ENCODE data around the gene VSIG10. TPM values are rescaled to one million over a fixed set of nuclear protein-coding genes. Genes with fewer than 3 reads are reported as not detected.
"Not testable (repeated sequence)": the region's sequence is repeated elsewhere in the genome, so short reads cannot be mapped to it uniquely, and the experiment has no call there.

Gene VSIG10
- total RNA-seq, 1 donor from 2014 or later, result 38.3 TPM

DNA sequence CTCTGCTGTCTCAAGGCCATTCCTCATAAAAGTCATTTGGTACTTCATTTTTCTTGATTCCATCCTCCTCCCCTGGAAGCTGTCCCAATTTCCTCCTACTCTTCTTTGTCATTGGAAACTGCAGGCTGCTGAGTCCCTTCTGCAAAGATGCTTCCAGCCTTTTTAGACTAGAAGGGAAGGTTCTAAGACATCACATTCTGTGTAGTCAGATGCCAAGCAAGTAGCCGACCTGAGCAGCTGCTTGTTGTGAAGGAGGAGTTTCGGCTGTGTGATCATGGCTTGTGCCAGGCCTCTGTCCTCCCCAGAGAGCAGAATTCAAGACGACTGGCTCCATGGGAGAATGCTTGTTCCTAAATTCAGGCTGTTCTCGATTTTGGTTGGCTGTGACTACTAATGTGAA, 78.6 kb downstream of the VSIG10 start:
- no peaks in the 10 kb centered on the region for H3K27me3 ChIP-seq
- peaks cover 25 to 51% of the 10 kb centered on the region in 2 donors for H3K36me3 ChIP-seq
- DNase-seq (ENCODE audit: low spot score in 2 of 2), result no peak
- H3K4me1 ChIP-seq, result no peaks in the 10 kb centered on the region
- no peak overlapping the region for H3K4me3 ChIP-seq
- H3K9me3 ChIP-seq, result no peaks in the 10 kb centered on the region
- intact Hi-C loops (cut with DNase I), result no loop called here
- TF ChIP-seq, protein P1, sequence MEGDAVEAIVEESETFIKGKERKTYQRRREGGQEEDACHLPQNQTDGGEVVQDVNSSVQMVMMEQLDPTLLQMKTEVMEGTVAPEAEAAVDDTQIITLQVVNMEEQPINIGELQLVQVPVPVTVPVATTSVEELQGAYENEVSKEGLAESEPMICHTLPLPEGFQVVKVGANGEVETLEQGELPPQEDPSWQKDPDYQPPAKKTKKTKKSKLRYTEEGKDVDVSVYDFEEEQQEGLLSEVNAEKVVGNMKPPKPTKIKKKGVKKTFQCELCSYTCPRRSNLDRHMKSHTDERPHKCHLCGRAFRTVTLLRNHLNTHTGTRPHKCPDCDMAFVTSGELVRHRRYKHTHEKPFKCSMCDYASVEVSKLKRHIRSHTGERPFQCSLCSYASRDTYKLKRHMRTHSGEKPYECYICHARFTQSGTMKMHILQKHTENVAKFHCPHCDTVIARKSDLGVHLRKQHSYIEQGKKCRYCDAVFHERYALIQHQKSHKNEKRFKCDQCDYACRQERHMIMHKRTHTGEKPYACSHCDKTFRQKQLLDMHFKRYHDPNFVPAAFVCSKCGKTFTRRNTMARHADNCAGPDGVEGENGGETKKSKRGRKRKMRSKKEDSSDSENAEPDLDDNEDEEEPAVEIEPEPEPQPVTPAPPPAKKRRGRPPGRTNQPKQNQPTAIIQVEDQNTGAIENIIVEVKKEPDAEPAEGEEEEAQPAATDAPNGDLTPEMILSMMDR (IDR thresholded peaks at IDR 0.05), result no peak
- H3K27ac ChIP-seq, result no peak overlapping the region

DNA sequence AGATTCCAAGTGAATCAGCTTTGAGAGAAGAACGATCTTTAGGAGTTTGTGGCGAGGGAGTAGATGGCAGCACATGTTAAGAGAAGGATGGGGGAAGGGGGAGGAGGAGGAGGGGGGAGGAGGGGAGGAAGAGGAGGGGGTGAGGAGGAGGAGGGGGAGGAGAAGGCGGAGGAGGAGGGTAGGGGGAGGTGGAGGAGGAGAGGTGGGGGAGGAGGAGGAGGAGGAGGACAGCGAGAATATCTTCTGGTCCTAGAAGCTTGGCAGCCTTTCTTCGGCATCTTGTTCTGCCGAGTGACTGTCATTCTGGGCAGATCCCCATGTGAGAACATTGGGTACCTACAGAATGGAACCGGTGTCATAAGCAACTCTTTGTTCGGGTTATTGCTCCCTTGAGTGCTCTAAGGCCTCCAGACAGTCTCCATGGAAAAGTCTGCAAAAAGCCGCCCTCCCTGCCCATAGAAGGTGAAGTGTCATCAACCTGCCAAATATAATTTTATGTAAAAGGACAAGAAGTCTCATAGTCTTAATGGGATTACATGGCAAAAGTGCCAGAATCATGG, 80.4 kb downstream of the VSIG10 start:
- peaks cover 25 to 37% of the 10 kb centered on the region in 2 donors for H3K36me3 ChIP-seq
- no peaks in the 10 kb centered on the region for H3K4me1 ChIP-seq
- TF ChIP-seq, protein P1 (IDR thresholded peaks at IDR 0.05), result no peak
- H3K9me3 ChIP-seq, result no peaks in the 10 kb centered on the region
- H3K27me3 ChIP-seq, result no peaks in the 10 kb centered on the region
- no peak for DNase-seq (ENCODE audit: low spot score in 2 of 2)
- no peak overlapping the region for H3K4me3 ChIP-seq
- intact Hi-C loops (cut with DNase I), result no loop called here
- no peak overlapping the region for H3K27ac ChIP-seq

DNA sequence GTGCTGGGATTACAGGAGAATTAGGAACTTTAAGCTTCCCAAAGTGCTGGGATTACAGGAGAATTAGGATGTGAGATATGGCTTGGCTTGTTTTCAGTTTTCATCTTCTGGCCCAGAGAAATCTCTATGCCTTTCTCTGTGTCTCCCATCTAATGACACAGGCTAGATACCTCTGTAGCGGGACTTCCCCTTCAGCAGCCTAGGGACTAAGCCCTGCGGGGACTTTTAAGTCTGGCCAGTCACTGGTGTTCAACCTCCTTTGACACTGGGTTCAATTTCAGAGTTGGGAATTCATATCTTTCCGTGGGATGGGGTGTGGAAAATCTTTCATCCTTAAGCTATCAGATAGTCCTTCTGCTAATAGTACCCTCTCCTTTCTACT, 81.1 kb downstream of the VSIG10 start:
- no peaks in the 10 kb centered on the region for H3K4me1 ChIP-seq
- no peaks in the 10 kb centered on the region for H3K9me3 ChIP-seq
- peaks cover 25 to 35% of the 10 kb centered on the region in 2 donors for H3K36me3 ChIP-seq
- intact Hi-C loops (cut with DNase I), result no loop called here
- TF ChIP-seq, protein P1 (IDR thresholded peaks at IDR 0.05), result no peak
- H3K27ac ChIP-seq, result no peak overlapping the region
- DNase-seq (ENCODE audit: low spot score in 2 of 2), result no peak
- H3K4me3 ChIP-seq, result no peak overlapping the region
- H3K27me3 ChIP-seq, result no peaks in the 10 kb centered on the region

DNA sequence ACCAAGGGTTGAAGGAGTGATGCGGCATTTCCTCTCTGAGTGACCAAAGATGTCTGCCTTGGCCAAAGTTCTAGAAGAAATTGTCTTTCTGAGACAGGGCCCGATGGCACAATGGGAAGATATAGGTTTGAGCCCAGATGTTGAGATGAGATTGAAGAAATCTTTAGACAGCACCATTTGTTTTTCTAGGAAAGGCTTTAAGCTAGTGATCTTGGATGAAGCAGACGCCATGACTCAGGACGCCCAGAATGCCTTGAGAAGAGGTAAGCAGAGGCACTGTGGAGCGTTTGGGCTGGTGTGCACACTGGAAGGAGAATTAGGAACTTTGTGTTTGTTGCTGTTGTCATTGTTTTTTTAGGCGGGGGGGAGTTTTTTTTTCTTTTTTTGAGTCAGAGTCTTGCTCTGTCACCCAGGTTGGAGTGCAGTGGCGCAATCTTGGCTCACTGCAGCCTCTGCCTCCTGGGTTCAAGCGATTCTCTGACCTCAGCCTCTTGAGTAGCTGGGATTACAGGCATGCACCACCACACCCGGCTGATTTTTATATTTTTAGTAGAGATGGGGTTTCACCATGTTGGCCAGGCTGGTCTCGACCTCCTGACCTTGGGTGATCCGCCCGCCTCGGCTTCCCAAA, 81.6 kb downstream of the VSIG10 start:
- H3K9me3 ChIP-seq; H3K4me3 ChIP-seq; H3K27ac ChIP-seq; intact Hi-C loops (cut with DNase I); H3K27me3 ChIP-seq; H3K4me1 ChIP-seq; DNase-seq (ENCODE audit: low spot score in 2 of 2): not testable (repeated sequence)
- peaks cover 24 to 32% of the 10 kb centered on the region in 2 donors for H3K36me3 ChIP-seq

DNA sequence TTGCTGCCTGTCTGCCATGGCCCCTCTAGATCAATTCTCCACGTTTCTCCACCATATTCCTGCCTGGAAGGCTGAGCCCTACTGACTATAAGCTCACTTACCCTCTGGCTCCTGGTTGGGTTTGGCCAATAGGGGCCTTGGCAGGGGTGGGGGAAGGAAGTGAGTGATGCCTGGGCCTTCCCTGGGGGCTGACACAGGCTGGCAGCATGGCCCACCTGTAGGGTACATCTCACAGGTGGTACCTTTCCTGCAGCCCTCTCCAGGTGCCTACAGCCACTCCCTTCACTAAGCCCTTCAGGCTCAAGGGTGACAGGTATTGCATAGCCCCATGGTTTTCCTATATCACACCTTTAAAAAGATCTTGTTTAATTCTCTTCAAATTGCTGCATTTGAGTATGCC, 83.8 kb downstream of the VSIG10 start:
- DNase-seq (ENCODE audit: low spot score in 2 of 2), result no peak
- Histone ChIP-seq H3K27me3 (no peaks in the 10 kb centered on the region), H3K27ac (no peak overlapping the region), H3K9me3 (no peaks in the 10 kb centered on the region), H3K36me3 (peaks cover 10 to 12% of the 10 kb centered on the region in 2 donors), H3K4me1 (peaks cover 0 to 4% of the 10 kb centered on the region in 2 donors), H3K4me3 (no peak overlapping the region)
- TF ChIP-seq, protein P1 (IDR thresholded peaks at IDR 0.05), result no peak
- intact Hi-C loops (cut with DNase I), result no loop called here

DNA sequence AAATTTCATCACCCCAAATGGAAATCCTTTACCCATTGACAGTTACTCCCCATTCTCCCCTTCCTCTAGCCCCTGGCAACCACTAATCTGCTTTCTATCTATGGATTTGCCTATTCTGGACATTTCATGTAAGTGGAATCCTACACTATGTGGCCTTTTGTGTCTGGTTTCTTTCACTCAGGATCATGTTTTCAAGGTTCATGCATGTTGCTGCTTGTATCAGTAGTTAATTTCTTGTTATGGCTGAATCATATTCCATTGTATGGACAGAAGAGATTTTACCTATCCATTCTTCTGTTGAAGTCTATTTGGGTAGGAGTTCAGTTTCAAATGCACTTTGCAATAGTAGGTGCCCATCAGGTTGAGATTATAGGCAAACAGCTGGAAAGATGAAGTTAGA, 85.9 kb downstream of the VSIG10 start:
- TF ChIP-seq, protein P1 (IDR thresholded peaks at IDR 0.05), result no peak
- Histone ChIP-seq H3K4me3 (no peak overlapping the region), H3K36me3 (peaks cover 9% of the 10 kb centered on the region in 2 donors), H3K9me3 (no peaks in the 10 kb centered on the region), H3K27ac (no peak overlapping the region), H3K27me3 (no peaks in the 10 kb centered on the region), H3K4me1 (peaks cover 0 to 4% of the 10 kb centered on the region in 2 donors)
- DNase-seq (ENCODE audit: low spot score in 2 of 2), result no peak
- intact Hi-C loops (cut with DNase I), result loop anchor here (2.0 to 10.0 kb wide), 6 partner anchors 35 to 1647 kb away; partner anchors contain the start of genes PEBP1, PRKAB1, TAOK3 and VSIG10

Measured in ascending aorta (tissue), 2 donors.